HT-29 (cell line): ENCODE results near the gene FTO. TPM values are rescaled to one million over a fixed set of nuclear protein-coding genes. Genes with fewer than 3 reads are reported as not detected.

ENCODE experiments used
- DNase-seq: peaks from one replicate; pipeline ENCODE4 v3.0.0-alpha.2; 2015; ENCODE audit warnings: low spot score
- total RNA-seq: library from RNA; depleted of rRNA; stranded (reverse); fragments of >200 nt; shearing (Covaris generic); gene quantifications from 2 replicates; pipeline ENCODE4 v1.2.3, GENCODE V29; 2014

FTO gene
- total RNA-seq, 1 experiment from 2014 or later, result 18.8 TPM

DNA sequence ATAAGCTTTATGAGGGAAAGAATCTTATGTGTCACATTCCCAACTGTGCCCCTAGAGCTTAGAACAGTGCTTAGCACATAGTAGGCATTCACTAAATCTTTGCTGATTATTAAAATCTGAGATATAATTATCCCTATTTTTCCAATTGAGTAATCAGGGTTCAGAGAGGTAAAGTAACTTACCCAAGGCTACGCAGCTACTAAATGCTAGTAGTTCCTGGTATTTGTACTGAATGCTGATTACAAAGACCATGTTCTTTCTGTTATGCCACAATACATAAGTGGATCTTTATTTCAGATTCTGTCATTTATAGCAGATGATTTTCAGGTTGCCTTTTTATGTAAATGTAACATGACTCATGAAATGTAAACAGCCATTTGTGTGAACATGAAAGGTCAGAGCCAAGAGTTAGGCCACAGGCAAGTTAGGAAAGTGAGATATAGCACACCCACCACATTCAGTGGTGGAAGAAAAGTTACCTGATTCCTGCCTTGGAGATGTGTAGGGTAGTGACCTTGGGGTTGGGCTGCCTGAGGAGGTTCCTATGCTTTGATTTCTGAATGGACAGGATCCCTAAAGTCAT, 77.2 kb downstream of the FTO start:
- DNase-seq, result peak; percentile 53

DNA sequence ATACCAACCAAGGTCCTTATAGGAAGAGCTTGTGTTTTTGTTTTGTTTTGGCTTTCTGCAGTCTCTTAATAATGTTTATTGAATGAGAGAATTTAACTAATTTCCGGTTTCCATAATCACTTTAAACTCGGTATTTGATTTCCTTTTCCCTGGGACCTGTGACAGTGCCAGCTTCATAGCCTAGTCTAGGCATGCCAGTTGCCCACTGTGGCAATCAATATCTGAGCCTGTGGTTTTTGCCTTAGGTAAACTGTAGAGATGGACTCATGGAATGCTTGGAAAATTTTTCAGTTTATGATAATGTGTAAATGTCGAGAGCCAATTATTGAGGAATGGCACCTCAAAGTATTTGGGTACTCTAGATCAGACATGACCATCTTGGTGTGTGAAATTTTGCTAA, 78.2 kb downstream of the FTO start:
- DNase-seq, result no peak

DNA sequence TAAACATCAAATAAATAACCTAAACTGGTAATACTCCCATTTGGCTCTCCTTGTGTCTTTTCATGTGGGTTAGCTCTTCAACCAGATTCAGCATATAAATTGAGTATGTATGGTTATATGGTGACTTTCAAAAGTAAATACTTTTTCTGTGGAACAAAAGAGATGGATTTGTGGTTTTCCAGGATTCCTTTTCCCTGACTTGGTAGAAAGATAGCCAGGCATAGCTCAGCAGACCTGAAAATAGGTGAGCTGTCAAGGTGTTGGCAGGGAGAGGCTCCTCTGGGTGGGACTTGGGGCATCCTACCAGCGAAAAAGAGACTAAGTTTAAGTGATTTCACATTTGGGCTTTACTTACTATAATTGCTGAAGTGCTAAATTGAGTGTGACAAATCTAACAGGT, 80.3 kb downstream of the FTO start:
- DNase-seq, result peak; percentile 25

DNA sequence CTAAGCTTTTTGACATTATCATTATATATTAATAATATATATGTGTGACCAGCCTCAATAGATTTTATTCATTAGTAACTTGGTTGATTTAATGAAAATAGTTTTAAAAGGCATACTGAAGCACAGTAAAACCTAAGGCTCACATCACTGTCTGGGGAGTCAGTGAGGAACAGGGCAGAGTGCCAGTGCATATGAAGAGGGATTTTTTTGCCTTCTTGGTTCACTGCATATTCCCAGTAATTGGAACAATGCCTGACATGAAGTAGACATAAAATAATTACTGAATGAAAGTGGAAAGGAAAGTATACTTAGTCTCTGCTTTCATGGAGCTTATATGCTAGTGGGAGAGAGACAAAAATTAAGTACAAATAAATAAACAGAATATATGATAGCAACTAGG, 81.1 kb downstream of the FTO start:
- DNase-seq, result no peak

DNA sequence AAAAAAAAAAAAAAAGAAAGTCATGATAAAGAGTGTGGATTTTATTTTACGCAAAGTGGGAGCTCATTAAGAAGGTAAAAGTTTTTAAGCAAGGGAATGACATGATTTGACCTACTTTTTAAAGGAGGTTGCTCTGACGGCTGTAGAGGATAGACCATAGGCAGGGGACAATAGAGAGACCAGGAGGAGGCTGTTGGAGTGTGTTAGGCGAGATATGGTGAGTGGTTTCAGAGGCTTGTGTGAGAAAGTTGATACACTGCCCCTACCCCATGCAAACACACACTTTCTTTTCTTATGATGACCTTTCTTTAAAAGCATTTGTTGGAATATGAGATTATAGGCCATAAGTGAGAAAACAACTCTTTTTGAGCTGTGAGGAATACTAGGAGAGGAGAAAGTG, 82.0 kb downstream of the FTO start:
- no peak for DNase-seq

DNA sequence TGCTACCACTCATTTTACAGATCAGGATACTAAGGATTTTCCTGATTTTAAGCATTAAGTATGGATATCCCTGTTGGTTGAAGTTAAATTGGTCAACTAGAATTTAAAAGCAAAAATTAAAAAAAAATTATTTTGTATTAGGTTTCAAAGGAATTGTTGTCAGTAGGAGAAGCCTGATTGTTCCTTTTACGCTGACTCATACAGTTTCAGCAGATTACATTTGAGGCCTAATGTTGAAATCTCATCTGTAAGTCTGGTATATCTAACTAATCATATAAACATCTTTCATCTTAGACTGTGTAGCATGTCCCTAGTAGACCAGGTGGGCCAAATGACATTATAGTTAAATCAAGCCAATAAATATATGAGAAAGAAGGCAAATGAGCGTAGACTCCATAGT, 83.5 kb downstream of the FTO start:
- no peak for DNase-seq

DNA sequence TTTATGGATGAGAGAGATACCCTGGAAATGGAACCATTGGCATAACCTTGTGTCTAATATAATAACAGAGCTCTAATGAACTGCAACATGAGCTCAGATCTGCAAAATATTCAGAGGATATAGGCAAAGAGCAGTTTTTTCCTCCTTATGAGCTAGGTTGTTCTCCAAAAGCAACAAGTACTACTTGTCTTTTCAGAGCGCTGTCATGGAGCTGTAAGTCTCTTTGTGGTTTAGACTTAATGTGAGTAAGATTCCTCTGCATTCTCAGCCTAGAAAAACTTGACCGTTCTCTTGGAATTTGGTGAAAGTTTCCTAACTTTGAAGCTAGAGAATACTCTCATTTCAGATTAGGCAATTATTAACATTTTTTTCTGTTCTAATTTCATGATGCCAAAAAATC, 85.2 kb downstream of the FTO start:
- no peak for DNase-seq

DNA sequence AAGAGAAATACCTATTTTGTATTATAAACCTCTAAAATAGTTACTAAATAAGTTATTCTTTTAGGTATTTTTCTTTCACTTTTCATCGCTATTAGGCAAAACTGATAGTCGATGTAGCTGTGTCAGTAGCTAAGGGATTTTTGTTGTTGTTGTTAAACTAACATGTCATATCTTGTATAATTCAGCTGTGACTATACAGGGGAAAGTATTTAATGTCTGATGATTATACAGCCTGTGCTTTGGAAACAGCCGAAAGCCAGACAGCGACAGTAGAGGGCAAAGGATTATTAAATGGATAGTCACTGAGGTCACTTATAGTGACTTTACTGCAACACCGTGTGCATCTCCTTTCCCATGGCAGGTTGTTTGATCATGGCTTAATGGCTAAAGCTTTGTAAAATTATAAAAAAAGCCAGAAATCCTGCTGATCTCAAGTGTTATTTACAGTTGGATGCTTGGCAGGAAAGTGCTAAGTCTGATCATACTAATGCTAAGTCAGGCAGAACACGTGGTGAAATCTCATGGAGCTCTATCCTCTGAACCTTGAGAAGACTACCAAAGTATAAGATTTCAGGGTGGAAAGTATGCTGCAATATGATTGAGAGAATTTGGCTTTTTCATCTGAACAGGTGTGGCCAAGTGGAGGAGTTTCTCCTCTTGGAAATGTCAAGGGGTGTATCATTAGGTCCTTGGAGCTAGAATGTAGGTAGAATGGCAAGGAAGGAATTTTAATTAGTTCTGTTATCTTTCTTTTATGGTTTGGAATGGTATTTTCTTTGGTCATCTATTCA, 88.4 kb downstream of the FTO start:
- no peak for DNase-seq

DNA sequence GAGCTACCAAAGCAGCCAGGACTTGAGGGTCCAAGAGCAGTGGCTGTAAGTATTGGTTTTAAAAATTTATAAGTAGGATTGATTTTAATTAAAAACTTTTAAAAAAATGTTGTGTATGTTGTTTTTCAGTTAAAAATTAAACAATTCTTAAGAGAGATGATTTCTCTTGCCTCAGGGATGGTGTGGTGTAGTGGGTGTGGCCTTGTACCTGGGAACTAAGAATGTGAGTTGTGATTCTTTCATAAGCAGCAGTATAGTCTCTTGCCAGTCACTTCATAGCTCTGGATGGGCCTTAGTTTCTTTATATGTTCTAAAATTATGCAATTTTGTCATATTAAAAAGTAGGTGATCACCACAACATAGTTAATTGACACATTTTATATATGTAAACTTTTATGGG, 99.5 kb downstream of the FTO start:
- DNase-seq, result no peak

DNA sequence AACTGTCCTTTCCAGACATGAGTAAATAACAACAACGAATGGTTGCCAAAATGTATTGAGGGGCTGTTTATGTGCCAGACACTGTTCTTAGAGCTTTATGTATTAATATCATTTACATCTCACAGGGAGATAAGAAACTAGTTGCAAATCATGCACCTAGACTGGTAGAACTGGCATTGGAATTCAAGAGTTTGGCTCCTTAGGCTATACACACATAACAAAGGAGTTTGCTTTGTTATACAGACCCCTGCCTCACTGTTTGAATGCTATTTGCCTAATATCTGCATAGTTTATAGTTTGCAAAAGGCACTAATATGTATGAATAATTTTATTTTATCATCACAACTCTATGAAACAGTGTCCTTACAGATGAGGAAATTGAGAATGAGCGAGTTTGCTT, 100.0 kb downstream of the FTO start:
- no peak for DNase-seq

DNA sequence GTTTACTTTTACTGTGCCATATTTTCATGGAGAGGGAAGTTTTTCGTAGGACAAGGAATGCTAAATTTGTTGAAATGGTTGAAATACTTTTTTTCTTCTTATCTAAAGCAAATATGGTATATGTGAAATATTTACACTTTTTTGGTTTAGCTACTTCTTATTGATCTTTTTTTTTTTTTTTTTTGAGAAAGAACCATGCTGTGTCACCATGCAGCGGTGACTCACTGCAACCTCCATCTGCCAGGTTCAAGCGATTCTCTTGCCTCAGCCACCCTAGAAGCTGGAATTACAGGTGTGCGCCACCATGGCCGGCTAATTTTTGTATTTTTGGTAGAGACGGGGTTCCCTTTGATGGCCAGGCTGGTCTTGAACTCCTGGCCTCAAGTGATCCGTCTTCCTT, 100.5 kb downstream of the FTO start:
- DNase-seq, result no peak

DNA sequence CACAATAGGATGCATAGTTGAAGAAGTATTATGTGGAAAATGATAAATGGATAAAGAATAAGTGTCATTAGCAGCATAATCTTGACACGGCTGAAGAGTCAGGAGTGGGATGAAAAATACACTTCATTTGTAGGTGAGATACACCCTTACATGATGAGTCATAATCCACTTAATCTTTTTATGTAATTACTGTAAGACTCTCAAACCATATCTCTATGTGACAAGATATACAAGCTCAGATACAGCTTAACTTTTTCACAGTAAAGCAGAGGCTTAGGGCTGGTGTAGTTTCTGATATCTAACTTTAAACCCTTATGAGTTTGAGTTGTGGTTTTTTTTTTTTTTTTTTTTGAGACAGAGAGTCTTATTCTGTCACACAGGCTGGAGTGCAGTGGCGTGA, 101.2 kb downstream of the FTO start:
- DNase-seq, result no peak

DNA sequence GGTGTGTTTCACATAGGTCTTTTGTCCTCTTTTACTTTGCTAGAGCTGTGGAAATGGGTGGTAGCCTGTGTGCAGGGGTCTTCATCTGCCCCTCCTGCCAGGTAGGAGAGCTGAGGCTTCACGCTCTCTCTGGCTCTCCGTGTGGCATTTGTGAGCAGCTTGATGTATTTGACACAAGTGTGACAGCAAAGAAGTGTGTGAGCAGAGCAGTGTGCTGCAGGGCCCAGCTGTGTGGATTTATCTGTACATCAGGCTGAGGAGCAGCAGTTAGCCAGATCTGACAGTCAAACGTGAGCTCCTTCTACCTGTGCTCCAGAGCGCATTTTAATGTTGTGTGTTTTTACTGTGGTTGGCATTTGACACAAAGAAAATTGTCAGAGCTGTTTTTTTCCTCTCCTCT, 101.8 kb downstream of the FTO start:
- no peak for DNase-seq

DNA sequence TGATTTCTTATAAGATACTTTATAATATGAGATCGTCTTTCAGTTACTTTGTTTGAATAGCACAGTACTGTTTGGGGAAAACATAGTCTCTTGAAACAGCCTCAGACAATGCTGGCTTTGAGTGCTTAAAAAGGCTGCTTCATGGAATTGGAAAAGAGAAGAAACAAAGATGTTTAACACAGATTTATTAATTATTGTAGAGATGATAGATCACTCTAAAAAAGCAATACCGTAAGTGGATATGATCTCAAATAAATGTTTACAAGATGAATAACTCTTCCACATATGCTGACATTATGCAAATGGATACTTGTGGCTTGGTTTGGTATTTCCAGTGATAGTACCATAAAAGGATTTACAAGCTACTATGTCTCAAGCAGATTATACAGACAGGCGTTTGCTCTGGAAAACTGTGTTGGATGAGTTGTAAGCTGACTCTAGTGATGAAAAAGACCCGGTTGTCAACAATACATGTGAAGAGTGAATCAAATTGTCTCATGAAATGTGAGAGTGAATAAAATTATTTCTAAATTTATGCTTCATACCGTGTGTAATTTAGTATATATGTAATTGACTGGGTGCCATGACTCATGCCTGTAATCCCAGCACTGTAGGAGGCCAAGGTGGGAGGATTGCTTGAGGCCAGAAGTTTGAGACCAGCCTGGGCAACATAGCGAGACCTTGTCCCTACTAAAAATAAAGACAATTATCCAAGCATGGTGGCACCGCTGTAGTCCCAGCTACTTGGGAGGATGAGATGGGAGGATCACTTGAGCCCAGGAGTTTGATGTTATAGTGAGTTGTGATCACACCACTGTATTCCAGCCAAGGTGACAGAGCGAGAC, 105.4 kb downstream of the FTO start:
- DNase-seq, result no peak

DNA sequence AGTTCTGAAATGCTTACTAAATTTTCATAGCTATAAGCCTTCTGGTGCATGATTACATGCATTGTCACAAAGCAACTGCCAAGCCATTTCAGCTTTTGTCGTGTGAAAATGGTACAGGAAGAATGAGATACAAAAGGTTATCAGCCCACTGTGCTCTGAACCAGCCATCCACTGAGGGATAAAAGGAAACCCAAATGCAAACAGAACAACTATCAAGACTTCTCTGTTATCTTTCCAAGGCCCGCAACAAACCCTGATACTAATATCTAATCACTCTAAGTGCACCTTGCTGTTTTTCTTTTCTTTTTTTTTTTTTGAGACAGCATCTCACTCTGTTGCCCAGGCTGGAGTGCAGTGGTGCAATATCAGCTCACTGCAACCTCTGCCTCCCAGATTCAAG, 109.0 kb downstream of the FTO start:
- no peak for DNase-seq

DNA sequence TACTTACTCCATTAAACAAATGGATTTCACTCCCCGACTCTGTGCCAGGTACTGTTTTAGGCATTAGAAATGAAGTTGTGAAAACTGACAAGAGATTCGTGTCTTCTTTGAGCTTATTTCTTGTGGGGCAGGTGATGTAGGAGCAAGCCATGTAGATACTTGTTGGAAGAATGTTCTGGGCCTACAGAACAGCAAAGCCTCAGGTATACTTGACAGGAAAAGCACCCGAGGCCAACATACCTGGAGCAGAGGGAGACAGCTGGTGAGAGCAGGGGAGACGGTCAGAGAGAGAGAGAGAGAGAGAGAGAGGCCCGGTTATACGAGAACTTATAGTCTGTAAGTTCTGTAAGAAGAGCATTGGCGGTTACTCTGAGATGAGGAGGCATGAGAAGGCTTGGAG, 110.8 kb downstream of the FTO start:
- DNase-seq, result no peak

DNA sequence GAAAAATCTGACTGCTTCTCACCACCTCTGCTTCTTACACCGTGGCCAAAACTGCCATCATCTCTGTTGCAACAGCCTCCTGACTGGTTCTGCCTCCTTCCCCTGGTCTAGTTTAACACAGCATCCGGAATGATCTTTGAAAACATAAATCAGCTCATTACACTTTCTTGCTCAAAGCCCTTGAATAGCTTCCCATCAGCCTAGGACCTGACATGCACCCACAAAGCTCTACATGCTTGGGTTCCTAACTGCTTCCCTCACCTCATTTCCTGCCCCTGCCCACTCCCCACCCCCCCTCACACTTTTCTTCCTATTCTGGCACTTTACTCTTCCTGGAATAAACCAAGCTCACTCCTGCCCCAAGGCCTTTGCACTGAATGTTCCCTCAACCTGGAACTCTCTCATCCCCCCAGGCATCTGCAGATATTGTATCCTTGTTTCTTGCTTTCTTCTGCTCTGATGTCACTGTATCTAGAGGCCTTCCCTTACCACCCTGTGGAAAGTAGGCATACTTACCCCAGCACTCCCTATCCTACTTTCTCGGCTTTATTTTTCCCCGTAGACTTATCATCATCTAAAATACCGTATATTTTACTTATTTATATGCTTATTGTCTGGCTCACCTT, 112.4 kb downstream of the FTO start:
- no peak for DNase-seq

DNA sequence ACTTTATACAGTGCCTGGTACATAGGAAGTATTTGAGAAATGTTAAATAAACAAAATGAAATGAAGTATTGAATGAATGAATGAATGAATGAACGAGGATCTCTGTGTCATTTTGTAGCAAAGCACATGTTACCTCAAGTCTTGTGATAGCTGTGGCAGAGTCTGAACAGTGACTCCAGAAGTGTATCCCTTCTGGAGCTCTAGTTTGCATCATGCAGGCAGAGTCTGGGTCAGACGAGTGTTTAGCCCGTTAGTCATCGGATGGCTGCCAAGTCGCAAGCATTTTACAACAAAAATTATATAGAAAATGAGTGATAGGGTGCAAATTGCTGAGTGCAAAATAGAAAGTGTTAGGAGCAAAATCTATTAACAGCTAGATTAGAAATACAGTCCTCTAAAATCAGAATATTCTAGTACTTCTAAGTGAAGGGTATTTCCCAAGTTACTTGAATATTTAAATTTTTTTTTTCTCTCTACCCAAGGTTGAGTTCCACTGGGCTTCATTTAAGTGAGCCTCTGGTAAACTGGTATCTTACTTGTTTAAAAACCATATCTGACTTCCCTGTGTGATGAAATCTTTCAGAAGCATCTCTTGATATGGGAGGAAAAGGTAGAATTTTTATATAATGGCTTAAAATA, 113.3 kb downstream of the FTO start:
- no peak for DNase-seq

DNA sequence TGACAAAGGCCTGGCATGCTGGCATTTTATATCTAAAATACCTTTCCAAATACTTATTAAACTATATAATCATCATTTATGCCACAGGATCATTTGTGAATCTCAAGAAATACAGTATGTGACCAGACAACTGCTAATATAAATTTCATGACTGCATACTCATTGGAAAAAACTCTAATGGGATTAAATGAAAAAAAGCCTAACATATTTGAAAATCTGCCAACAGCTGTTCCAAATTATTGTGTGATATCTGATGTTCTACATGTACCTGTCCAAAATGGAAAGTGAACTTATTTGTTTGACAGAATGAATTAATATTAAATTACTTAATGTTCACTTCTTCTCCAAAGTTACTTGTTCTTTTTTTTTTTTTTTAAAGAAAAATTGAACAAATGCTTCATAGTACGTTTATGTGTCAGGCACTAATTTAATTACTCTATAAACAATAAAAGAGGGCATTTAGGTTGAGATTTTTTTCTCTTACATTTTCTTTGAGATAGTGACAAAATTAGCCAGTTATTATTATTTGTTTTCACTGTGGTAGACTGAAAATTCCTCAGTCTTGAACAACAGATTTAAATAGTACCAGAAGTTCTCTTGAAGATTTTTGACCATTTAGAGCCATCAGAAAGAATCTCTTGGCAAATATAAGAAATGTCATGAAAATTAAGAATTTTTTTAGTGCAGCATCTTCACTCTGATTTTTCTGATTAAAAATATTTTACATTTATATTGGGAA, 114.0 kb downstream of the FTO start:
- DNase-seq, result no peak

DNA sequence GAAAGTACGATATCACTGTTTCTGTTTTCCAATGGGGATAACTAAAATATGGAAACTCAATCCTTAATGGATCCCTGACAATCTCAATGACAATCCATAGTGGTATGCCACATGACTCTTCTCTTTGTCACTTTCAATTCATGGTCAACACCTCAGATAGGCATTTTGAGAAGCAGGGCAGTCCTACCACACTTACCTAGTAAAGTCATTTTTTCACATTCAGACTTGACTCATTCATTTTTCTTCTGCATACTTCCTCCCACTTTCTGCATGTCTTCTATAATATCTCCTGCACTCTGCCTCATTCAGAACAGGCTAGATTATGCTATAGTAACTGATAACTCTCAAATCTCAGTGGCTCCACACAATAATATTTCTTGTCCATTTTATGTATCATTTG, 117.5 kb downstream of the FTO start:
- no peak for DNase-seq
